A673 (cell line): Measurements from ENCODE around the gene ADAMTSL2.

ENCODE experiments used
- EZH2 ChIP-seq: fragments of 200-600 bp; sonication (generic); IDR thresholded peaks from 2 replicates; pipeline ENCODE4 v1.6.1; 2017; ENCODE audit warnings: borderline replicate concordance, low read depth, mild to moderate bottlenecking, mixed read lengths, antibody characterized with exemption, low read length; ENCODE audit not compliant: poor library complexity, severe bottlenecking
- TF ChIP-seq, protein P1 (sequence below): fragments of 300-800, 200-600 bp; sonication (generic); conservative IDR thresholded peaks from 2 replicates; pipeline ENCODE4 v1.5.1; 2017; ENCODE audit warnings: low read depth, mild to moderate bottlenecking, antibody characterized with exemption, low read length, moderate library complexity, mixed read lengths

DNA sequence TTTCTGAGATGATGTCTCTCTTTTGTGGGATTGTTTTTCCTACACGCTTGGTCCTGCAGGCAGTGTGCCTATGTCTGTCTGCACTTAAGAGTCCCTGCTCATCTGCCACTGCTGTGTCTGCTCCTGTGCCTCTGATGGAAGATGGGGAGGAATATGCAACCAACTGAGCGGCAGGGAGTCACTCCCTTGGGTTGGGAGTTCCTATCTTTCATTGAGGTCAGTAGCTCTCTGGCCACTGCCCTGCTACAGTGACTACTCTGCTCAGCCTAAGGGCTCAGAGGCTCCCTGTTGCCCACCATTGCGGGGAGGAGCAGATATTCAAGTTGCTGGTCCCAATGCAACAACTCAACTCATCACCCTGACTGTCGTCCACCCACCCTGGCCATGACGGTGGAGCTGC lies 88.1 kb downstream of the ADAMTSL2 start:
- TF ChIP-seq, protein P1, sequence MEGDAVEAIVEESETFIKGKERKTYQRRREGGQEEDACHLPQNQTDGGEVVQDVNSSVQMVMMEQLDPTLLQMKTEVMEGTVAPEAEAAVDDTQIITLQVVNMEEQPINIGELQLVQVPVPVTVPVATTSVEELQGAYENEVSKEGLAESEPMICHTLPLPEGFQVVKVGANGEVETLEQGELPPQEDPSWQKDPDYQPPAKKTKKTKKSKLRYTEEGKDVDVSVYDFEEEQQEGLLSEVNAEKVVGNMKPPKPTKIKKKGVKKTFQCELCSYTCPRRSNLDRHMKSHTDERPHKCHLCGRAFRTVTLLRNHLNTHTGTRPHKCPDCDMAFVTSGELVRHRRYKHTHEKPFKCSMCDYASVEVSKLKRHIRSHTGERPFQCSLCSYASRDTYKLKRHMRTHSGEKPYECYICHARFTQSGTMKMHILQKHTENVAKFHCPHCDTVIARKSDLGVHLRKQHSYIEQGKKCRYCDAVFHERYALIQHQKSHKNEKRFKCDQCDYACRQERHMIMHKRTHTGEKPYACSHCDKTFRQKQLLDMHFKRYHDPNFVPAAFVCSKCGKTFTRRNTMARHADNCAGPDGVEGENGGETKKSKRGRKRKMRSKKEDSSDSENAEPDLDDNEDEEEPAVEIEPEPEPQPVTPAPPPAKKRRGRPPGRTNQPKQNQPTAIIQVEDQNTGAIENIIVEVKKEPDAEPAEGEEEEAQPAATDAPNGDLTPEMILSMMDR, result no peak
- no peak for TF ChIP-seq EZH2
